GM18498 (cell line): ENCODE results near the gene C6orf136.
A peak's percentile ranks its signal among the peaks of the same experiment; 100 is the strongest.

Source experiments
- ATAC-seq: cut with Tn5 transposase; IDR thresholded peaks from one replicate; pipeline ENCODE4 v1.9.1; 2021; ENCODE audit warnings: mild to moderate bottlenecking, moderate library complexity; ENCODE audit not compliant: unreplicated experiment

Gene C6orf136

GRCh38 chr6:30646450-30647241, at the start of gene C6orf136:
TSS of gene C6orf136 (plus strand) at chr6:30647133. CDS start at chr6:30647232, 99 bp downstream.
- ATAC-seq = peak; percentile 59

- ATAC-seq = peak; percentile 68
These were observed 49.4 kb upstream of the C6orf136 start for GRCh38 chr6:30597315-30598144.

GRCh38 chr6:30598912-30599624, 47.9 kb upstream of the C6orf136 start:
- no peak for ATAC-seq

GRCh38 chr6:30599625-30600324, 47.2 kb upstream of the C6orf136 start:
- ATAC-seq = no peak

- ATAC-seq = no peak
These were observed 46.4 kb upstream of the C6orf136 start for GRCh38 chr6:30600451-30600961.

- ATAC-seq = no peak
These were observed 45.5 kb upstream of the C6orf136 start for GRCh38 chr6:30601436-30601814.

- no peak for ATAC-seq
These were observed 44.9 kb upstream of the C6orf136 start for GRCh38 chr6:30601815-30602641.

- no peak for ATAC-seq
These were observed 43.0 kb upstream of the C6orf136 start for GRCh38 chr6:30603961-30604360.

GRCh38 chr6:30610065-30610464, 36.9 kb upstream of the C6orf136 start:
- ATAC-seq = no peak

GRCh38 chr6:30611150-30611855, 35.6 kb upstream of the C6orf136 start:
- no peak for ATAC-seq

GRCh38 chr6:30611856-30612194, 35.1 kb upstream of the C6orf136 start:
- no peak for ATAC-seq

- no peak for ATAC-seq
These were observed 34.7 kb upstream of the C6orf136 start for GRCh38 chr6:30612213-30612612.

GRCh38 chr6:30612687-30613248, 34.2 kb upstream of the C6orf136 start:
- no peak for ATAC-seq

GRCh38 chr6:30613251-30614043, 33.5 kb upstream of the C6orf136 start:
- no peak for ATAC-seq

GRCh38 chr6:30614044-30614842, 32.7 kb upstream of the C6orf136 start:
- ATAC-seq = no peak

- peak; percentile 45 for ATAC-seq
These were observed 32.1 kb upstream of the C6orf136 start for GRCh38 chr6:30614843-30615218.

GRCh38 chr6:30615219-30615957, 31.5 kb upstream of the C6orf136 start:
- no peak for ATAC-seq
